CD4-positive, alpha-beta T cell treated with Interleukin-1 beta for 1 hour (primary cell): ENCODE measurements around the gene RNF208.
"Not testable (repeated sequence)": the region's sequence is repeated elsewhere in the genome, so short reads cannot be mapped to it uniquely, and the experiment has no call there.

ENCODE experiments used
- DNase-seq, 2 donors: peaks; one replicate each; pipeline ENCODE4 v3.0.0-alpha.2; 2020 to 2022

RNF208 gene

GRCh38 chr9:137253717-137254623 is 31.9 kb upstream of the RNF208 start:
- no peak for DNase-seq

DNA sequence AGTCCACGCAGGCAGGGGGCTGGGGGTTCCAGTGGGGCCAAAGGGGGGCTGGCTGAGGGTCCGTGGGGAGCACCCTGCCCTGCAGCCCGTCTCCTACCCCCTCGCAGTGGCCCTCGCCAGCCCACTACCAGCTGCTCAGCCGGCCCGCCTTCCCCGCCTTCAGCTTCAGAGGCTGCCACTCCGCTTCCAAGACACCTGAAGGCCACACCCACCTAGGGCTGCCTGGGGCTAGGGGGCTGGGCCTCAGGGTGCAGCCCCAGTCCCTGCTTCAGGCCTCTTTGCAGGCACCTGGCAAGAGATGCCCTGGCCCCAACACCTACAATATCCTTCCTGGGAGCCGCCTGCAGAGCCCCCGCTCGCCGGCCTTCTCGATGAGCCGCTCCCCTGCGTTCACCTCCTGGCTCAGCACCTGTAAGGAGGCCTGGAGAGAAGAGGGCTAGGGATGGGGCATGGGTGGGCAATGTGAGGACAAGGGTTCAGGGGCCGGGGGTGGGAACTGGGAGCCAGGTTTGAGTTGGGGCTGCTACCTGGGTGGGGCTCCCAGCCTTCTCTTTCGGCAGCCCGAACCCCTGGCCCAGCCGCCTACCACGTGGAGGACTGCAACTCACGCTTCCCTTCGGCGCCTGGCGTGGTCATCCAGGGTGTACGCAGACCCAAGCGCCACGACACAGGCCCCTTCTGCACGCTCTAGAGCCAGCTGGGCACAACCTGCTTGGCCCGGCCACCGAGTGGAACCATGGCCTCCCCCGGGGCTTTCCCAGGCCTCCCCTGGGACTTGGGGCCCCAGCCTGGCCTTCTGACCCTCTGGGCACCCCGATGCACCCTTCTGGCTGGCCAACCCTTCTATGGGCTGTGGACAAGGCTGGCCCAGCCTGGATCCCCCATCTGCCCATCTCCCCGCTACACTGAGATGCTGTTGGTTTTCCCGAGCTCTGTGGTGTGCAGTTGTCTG is 30.8 kb upstream of the RNF208 start:
- no peak for DNase-seq

DNA sequence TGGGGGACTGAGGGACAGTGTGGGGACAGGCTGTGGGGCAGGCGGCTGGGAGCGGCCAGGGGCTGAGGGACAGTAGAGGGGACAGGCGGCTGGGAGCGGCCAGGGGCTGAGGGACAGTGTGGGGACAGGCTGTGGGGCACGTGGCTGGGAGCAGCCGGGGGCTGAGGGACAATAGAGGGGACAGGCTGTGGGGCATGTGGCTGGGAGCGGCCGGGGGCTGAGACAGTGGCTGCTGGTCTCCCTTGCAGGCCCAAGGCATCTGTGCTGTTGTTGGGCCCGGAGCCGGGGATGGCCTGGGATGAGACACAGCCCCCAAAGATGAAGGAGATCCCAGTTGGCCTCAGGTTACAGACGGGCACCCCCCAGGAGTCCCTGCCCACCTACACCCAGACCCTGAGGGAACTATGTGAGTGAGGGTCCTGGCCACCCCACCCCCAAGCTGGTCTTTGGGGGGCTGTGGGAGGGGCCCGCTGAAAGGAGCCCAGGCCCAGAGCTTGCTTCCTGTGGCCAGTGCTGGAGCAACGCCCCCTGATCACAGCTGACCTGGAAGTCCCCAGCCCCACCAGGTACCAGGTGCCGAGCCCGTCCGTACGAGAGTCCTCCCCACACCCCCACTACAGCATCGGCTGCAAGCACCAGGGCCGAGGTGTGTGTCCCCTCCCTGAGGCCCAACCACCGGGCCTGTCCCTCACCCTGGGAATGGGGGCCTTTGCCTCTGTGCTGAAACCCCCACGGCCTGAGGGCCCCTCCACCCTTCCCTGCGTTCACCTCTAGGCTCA is 29.6 kb upstream of the RNF208 start:
- no peak for DNase-seq

DNA sequence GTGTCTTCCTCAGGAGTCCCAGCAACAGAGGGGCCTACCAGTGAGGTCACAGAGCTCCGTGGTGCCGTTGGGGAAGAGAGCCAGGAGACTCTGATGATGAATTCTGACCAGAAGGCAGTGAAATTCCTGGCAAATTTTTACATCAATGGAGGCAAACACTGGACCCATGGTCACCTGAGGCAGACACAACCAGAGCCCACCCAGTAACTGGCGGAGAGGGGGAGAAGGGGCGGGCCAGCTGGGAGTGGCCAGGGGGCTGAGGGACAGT is 29.1 kb upstream of the RNF208 start, which contains the start of gene STPG3:
TSS of gene STPG3 (plus strand) at position 93 of the 268 bp plus-strand sequence. CDS start at position 94, 1 bp downstream.
- DNase-seq: no peak

- no peak for DNase-seq
These were observed 28.5 kb upstream of the RNF208 start for GRCh38 chr9:137250329-137251193.

DNA sequence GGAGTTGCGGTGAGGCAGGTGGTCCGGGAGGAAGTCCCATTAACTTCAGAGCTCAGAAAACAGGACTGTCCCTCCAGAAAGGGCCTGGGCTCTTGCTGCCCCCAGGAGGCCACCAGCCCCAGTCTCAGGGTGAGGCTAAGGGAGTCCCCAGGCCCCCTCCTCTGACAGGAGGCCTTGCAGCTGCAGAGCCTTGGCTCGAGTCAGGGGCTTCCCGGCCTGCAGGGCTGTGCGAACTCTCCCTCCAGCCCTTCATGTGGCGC is 25.8 kb upstream of the RNF208 start:
- no peak for DNase-seq

DNA sequence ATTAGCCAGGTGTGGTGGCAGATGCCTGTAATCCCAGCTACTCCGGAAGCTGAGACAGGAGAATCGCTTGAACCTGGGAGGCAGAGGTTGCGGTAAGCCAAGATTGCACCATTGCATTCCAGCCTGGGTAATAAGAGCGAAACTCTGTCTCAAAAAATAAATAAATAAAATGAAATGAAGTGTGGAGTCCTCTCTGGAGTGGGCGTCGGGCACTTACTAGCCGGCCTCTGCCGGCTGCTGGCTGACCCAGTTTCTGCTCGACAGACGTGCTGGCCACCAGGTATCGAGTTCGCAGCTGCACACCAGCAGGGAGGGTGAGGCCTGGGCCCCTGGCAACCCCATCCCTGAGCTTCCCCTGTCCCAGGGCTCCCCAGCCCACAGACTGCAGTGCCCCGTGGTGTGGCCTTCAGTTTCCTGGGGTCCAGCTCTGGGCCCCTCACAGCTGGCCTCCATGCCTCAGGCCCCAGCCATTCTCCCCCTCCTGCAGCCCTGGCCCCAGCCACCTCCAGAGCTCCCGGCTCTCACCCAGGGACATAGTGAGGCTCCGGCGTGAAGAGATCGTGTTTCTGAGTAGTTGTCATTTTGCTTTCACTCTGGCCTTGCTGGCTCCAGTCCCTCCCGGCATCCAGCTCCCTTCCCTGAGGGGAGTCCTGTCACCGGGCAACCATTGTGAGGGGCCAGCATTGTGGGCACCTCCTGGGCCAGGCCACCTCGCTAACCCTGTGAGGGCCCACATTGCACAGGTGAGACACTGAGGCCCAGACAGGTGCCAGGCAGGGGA is 25.3 kb upstream of the RNF208 start:
- DNase-seq: no peak

- no peak for DNase-seq
These were observed 23.7 kb upstream of the RNF208 start for GRCh38 chr9:137245450-137246421.

DNA sequence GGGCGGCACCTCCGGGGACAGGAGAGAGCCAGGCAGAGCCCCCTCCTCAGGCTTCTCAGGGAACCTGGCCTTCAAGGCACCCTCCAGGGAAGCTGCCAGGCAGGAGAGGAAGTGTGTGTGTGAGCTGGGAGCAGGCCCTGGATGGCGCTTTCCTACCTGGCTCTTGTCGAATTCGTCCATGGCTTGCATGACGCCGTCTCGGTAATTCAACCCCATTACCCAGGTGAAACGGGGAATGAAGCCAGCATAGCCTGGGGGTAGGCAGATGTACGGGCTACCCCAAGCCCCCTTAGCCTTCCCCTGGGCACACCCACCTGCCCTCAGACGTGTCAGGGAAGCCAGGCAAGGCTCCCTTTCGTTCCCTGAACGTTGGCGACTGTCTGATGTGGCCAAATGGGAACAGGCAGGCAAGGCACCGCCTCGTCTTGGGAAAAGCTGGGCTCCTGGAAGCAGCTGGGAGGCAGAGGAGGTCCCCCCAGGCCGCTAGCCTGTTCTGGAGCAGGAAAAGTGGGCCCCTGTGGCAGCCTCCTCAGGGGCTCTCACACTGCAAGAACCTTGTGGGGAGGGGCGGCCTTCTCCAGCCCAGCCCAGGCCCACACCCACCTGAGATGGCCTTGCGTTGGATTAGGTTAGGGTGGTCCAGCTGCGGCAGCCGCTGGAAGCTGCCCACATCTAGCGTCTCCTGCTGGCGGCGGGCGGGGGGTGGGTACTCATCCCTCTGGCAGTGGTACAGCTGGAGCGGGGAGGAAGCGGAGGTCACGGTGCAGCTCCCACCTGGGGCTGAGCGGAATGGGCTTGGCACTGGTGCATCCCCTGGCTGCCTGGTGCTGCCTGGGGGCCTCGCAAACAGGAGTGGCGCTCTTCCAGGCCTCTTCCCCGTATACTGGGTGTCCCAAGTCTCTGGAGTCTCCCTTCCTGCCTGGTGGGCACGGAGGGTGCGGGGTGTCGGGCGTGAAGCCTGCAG is 22.7 kb upstream of the RNF208 start:
- no peak for DNase-seq

DNA sequence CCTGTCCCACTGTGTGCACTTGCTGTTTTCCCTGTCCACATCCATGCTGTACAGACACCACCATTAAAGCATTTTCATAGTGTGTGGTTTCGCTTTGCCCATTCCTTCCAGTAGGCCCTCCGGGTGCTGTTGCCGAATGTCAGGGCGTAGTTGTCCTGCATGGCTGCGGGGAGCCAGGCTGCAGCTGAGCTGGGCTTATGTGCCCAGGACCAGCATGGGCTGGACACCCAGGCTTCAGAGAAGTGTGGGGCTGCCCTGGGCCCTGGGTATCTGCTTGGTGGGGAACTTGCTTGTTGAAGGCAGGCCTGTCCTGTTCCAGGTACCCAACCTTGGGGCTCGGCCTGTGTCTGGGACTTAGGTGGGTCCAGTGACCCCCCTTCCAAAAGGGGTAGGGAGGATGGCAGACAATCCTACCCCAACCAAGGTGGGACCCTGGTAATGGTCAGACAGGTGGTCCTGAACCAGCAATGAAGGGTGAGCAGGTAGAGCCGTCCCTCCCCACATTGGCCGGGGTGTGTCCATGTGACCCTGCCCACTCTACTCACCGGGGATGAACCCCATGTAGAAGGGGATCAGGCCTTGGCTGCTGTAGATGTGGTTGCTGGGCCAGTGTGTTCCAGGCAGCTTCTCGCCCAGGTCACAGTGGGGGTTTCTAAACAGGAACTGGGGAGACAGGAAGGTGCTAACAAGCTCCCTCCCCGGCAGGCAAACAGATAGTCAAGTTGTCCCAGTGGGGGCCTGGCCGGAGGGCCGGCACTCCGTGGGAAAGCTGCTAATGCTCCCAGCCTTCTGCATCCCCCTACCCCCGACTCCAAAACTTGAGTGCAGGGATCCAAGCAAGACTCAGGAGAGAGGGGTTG is 21.8 kb upstream of the RNF208 start:
- peak in 1 of 2 donors; percentile 11 for DNase-seq

- not testable (repeated sequence) for DNase-seq
These were observed 21.2 kb upstream of the RNF208 start for GRCh38 chr9:137243266-137243625.

GRCh38 chr9:137242269-137243203 is 20.5 kb upstream of the RNF208 start:
- peak in 1 of 2 donors; percentile 11 for DNase-seq

- DNase-seq: peak; percentile 64
These were observed 19.6 kb upstream of the RNF208 start for GRCh38 chr9:137241490-137242268.

DNA sequence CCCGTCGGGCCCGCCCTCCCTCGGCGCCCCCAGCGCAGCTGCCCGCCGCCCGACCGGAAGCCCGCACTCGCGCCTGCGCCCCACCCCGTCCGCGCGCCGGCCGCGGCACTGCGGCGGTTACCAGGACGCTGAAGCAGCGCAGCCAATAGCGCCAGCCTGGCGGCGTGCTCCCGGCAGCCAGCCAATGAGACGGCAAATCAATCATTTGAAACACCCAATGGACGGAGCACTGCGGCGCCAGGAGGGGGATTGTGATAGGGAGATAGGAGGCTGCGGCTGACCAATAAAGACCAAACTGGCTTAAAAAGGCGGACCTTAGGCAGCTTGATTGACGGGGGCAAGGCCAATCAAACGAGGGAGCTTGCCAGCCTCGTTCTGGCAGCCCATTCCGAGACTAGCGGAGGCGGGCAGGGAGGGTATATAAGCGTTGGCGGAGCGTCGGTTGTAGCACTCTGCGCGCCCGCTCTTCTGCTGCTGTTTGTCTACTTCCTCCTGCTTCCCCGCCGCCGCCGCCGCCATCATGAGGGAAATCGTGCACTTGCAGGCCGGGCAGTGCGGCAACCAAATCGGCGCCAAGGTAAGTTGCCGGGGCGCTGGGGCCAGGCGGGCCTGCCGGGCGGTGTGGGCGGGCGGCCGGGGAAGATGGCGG is 18.9 kb upstream of the RNF208 start, which contains the start of gene TUBB4B:
TSS of gene TUBB4B (plus strand) at position 447 of the 649 bp plus-strand sequence. CDS start at position 521, 74 bp downstream.
- peak; percentile 99 to 100 for DNase-seq

DNA sequence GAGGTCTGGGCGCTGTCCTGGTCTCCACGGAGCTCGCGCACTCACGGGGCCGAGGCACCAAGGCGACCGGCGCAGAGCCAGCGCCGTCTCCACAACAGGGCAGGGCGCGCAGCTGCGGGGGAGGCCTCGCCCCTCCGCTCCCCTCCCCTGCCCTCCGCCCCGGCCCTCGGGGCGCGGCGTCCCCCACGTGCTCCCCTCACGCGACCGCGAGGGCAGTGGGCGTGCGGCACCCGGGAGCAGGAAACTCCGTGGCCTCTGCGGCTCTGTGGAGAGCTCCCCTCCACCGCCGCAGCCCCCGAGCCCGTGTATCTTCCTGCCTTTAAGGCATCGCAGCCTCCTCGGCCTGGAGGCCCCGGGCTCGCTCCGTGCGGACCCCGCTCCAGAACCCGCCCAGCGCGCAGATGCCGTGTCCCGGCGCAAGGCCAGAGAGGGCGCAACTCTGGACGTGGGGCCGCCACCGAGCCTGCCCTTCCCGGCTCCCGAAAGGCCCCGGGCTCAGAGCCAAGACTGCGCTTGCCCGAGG is 18.3 kb upstream of the RNF208 start:
- peak; percentile 74 to 77 for DNase-seq
